PC-3 (cell line): ENCODE results near the gene MRPL49. TPM values are rescaled to one million over a fixed set of nuclear protein-coding genes. Genes with fewer than 3 reads are reported as not detected.
A peak's percentile ranks its signal among the peaks of the same experiment; 100 is the strongest.

Experiments used
- ATAC-seq: fragments of 200-7000 bp; cut with Tn5 transposase; 2 replicates; pipeline ENCODE4 v1.9.1; 2020; ENCODE audit warnings: mild to moderate bottlenecking, moderate library complexity
- BruUV-seq: library from RNA; stranded (reverse); fragments of 400-500 nt; replicated peaks from 2 replicates; lab custom pipeline; 2021; lab: Mats Ljungman, UMichigan
- CTCF ChIA-PET: fragments of 300-600 bp; sonication (Branson Sonifier 250); formaldehyde crosslinking; loops from one replicate; lab custom pipeline; 2022; ENCODE audit warnings: antibody characterized with exemption; lab: Charles Lee
- POLR2A ChIA-PET: fragments of 300-600 bp; sonication (Branson Sonifier 250); formaldehyde crosslinking; loops from one replicate; lab custom pipeline; 2022; ENCODE audit warnings: antibody characterized with exemption; ENCODE audit not compliant: unreplicated experiment; lab: Charles Lee
- DNase-seq: peaks from one replicate; pipeline ENCODE4 v3.0.0-alpha.2; 2015
- H2AFZ ChIP-seq: fragments of 300-600 bp; sonication (generic); 2 replicates; pipeline ENCODE4 v1.6.0; 2016; ENCODE audit warnings: antibody characterized with exemption, low read length
- H3F3A ChIP-seq: fragments of 300-600 bp; sonication (generic); one replicate; pipeline ENCODE4 v1.6.0; 2017; ENCODE audit warnings: antibody characterized with exemption, low read length, control low read depth, mild to moderate bottlenecking; ENCODE audit not compliant: unreplicated experiment
- H3K27ac ChIP-seq: fragments of 300-600 bp; sonication (generic); 2 replicates; pipeline ENCODE4 v1.5.1; 2016; ENCODE audit warnings: mild to moderate bottlenecking, low read length
- H3K27me3 ChIP-seq: fragments of 300-600 bp; sonication (generic); 2 replicates; pipeline ENCODE4 v1.6.1; 2016; ENCODE audit warnings: low read length, mixed read lengths
- H3K36me3 ChIP-seq: fragments of 300-600 bp; sonication (generic); 2 replicates; pipeline ENCODE4 v1.6.1; 2016; ENCODE audit warnings: low read depth, mixed run types, low read length, mixed read lengths
- H3K4me1 ChIP-seq: fragments of 300-600 bp; sonication (generic); 2 replicates; pipeline ENCODE4 v1.5.1; 2016; ENCODE audit warnings: low read length; ENCODE audit not compliant: insufficient read depth
- H3K4me2 ChIP-seq: fragments of 300-600 bp; sonication (generic); 2 replicates; pipeline ENCODE4 v1.6.0; 2016; ENCODE audit warnings: low read length
- H3K4me3 ChIP-seq: fragments of 300-600 bp; sonication (generic); 2 replicates; pipeline ENCODE4 v1.5.1; 2016; ENCODE audit warnings: mild to moderate bottlenecking, low read length, mixed read lengths
- H3K79me2 ChIP-seq: fragments of 300-600 bp; sonication (generic); 2 replicates; pipeline ENCODE4 v1.6.1; 2017; ENCODE audit warnings: low read length, mixed read lengths
- H3K9ac ChIP-seq: fragments of 300-600 bp; sonication (generic); 2 replicates; pipeline ENCODE4 v1.6.0; 2016; ENCODE audit warnings: mild to moderate bottlenecking, low read length
- H3K9me2 ChIP-seq: fragments of 300-600 bp; sonication (generic); replicated peaks from 2 replicates; pipeline ENCODE4 v1.6.1; 2016; ENCODE audit warnings: mixed run types, low read length, mixed read lengths
- H3K9me3 ChIP-seq: fragments of 300-600 bp; sonication (generic); 2 replicates; pipeline ENCODE4 v1.6.1; 2016; ENCODE audit warnings: low read length, mixed read lengths
- H4K20me1 ChIP-seq: fragments of 300-600 bp; sonication (generic); 2 replicates; pipeline ENCODE4 v1.6.1; 2016; ENCODE audit warnings: low read length, mixed read lengths
- CTCF ChIP-seq: fragments of 300-600 bp; sonication (generic); conservative IDR thresholded peaks from 2 replicates; pipeline ENCODE4 v1.5.1; 2017; ENCODE audit warnings: antibody characterized with exemption, low read depth, mild to moderate bottlenecking, low read length
- EZH2 ChIP-seq: fragments of 300-600 bp; sonication (generic); IDR thresholded peaks from one replicate; pipeline ENCODE4 v1.6.1; 2017; ENCODE audit warnings: antibody characterized with exemption, mild to moderate bottlenecking, low read length; ENCODE audit not compliant: unreplicated experiment
- EZH2phosphoT487 ChIP-seq: fragments of 300-600 bp; sonication (generic); IDR thresholded peaks from 2 replicates; pipeline ENCODE4 v1.6.1; 2018; ENCODE audit warnings: mild to moderate bottlenecking, antibody characterized with exemption, low read length, borderline replicate concordance
- intact Hi-C: fragments of 100-400 bp; cut with micrococcal nuclease; formaldehyde crosslinking; loops from 2 replicates; pipeline ENCODE4 v1.9.0; 2023
- total RNA-seq: library from RNA; depleted of rRNA; stranded (reverse); fragments of >200 nt; gene quantifications from 2 replicates; pipeline ENCODE4 v1.2.3, GENCODE V29; 2014

The MRPL49 gene
- total RNA-seq, 1 experiment from 2014 or later, result 163 TPM

DNA sequence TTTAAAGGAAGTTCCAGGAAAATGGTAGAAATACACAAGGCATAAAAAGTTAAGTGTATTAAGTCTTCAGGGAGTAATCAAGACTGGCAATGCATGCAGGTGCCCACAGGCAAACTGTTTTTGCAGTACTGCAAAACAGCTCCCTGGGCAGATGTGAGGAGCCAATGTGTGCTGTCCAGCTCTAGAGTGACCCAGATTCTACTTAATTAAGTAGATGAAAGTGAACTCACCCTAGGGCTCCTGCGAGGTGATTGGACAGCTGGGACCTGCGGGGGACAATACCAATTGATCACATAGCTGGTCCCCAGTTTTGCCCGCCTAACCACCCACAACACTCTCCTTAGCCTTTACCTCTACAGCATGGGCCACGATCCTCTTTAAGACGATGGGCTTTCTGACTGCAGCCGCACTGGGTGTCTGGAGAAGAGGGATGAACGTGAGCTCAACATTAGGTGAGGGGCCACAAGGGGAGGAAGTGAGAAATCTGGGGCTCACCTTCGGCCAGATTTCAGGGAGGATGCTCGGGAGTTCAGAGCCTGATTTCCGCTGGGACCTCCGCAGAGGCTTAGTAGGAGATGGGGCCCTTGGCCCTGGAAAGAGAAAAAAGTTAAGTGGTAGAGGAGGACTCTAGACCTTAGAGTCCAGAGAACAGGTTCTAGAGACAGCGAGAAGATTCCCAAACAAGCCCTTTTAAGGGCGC lies 38.8 kb upstream of the MRPL49 start:
- peaks cover 21% of the 10 kb centered on the region for H3K4me1 ChIP-seq
- H4K20me1 ChIP-seq, result no peaks in the 10 kb centered on the region
- H3K79me2 ChIP-seq, result peaks cover 71% of the 10 kb centered on the region
- H2AFZ ChIP-seq, result peak overlapping the region; percentile 82
- H3F3A ChIP-seq, result no peaks in the 10 kb centered on the region
- peak overlapping the region; percentile 91 for H3K4me2 ChIP-seq
- no peaks in the 10 kb centered on the region for H3K9me2 ChIP-seq
- no peak for DNase-seq
- peak; percentile 2; the same call in 1 of the 2 replicates for ATAC-seq
- H3K9ac ChIP-seq, result peak overlapping the region; percentile 96
- H3K36me3 ChIP-seq, result peaks cover 43% of the 10 kb centered on the region
- H3K9me3 ChIP-seq, result no peaks in the 10 kb centered on the region
- intact Hi-C loops, result no loop called here
- H3K4me3 ChIP-seq, result peak overlapping the region; percentile 89
- H3K27me3 ChIP-seq, result no peaks in the 10 kb centered on the region
- TF ChIP-seq EZH2 (no peak), CTCF (no peak), EZH2phosphoT487 (no peak)
- H3K27ac ChIP-seq, result peak overlapping the region; percentile 63
- ChIA-PET CTCF (interaction anchor here (0.6 kb wide), 1 partner anchor 239 kb away, joined by 3 read pairs; no protein-coding TSS in a partner anchor), POLR2A (interaction anchor here (0.6 kb wide), 1 partner anchor 39 kb away, joined by 3 read pairs; the partner anchor contains the start of gene FAU)
- BruUV-seq, result TSS peak; percentile 63

- ChIA-PET CTCF (no interaction called here), POLR2A (no interaction called here)
- TF ChIP-seq EZH2phosphoT487 (no peak), EZH2 (no peak), CTCF (no peak)
- H3K79me2 ChIP-seq, result peaks cover 63% of the 10 kb centered on the region
- no peaks in the 10 kb centered on the region for H4K20me1 ChIP-seq
- peak within 1 kb of the TSS; percentile 89 for H3K4me3 ChIP-seq
- peak within 1 kb of the TSS; percentile 96 for H3K9ac ChIP-seq
- H3K9me3 ChIP-seq, result no peaks in the 10 kb centered on the region
- no TSS peak for BruUV-seq
- no peaks in the 10 kb centered on the region for H3F3A ChIP-seq
- DNase-seq (peak; percentile 98), ATAC-seq (peak; percentile 92)
- H3K4me2 ChIP-seq, result peak within 1 kb of the TSS; percentile 91
- peaks cover 21% of the 10 kb centered on the region for H3K4me1 ChIP-seq
- peak within 1 kb of the TSS; percentile 82 for H2AFZ ChIP-seq
- H3K36me3 ChIP-seq, result peaks cover 35% of the 10 kb centered on the region
- no peaks in the 10 kb centered on the region for H3K9me2 ChIP-seq
- H3K27ac ChIP-seq, result peak within 1 kb of the TSS; percentile 63
- H3K27me3 ChIP-seq, result no peaks in the 10 kb centered on the region
- intact Hi-C loops, result loop anchor here (2.0 kb wide), 2 partner anchors 41 to 167 kb away; partner anchors contain the start of gene ATG2A
These were observed 38.1 kb upstream of the MRPL49 start, which contains the start of the genes CDCA5 and ZFPL1 for GRCh38 chr11:65083834-65084597. Gene CDCA5 (minus strand): TSS chr11:65084040. CDS start chr11:65083978, 62 bp downstream. Gene ZFPL1 (plus strand): TSS chr11:65084222. CDS start chr11:65084699, 477 bp downstream.
